ENCODE measurements around the gene EHD3. TPM values are rescaled to one million over a fixed set of nuclear protein-coding genes. Genes with fewer than 3 reads are reported as not detected.

Gene EHD3
- total RNA-seq, 1 donor from 2014 or later, result 20.9 TPM

- FAIRE-seq, result no peak
- no peaks in the 10 kb centered on the region for H3K36me3 Mint-ChIP-seq (ENCODE audit: low read depth, unreplicated experiment)
- DNase-seq (ENCODE audit: low read depth), result no peak
These were observed 16.3 kb upstream of the EHD3 start, which contains the start of gene CAPN14 for GRCh38 chr2:31217465-31218200. TSS of gene CAPN14 (minus strand) at chr2:31217515. CDS start at chr2:31205447, 12,068 bp downstream.

GRCh38 chr2:31219131-31219969 lies 14.6 kb upstream of the EHD3 start:
- H4K20me1 ChIP-seq (ENCODE audit: insufficient read depth, low read length), result no peaks in the 10 kb centered on the region
- H3K27me3 Mint-ChIP-seq (ENCODE audit: low read depth, unreplicated experiment), result peaks cover 15% of the 10 kb centered on the region
- H3K4me3 ChIP-seq (ENCODE audit: insufficient read depth, low read depth, low read length), result no peak overlapping the region
- FAIRE-seq (no peak), DNase-seq (ENCODE audit: low read depth) (no peak)
- H3K36me3 ChIP-seq (ENCODE audit: insufficient read depth, low read length), result no peaks in the 10 kb centered on the region
- no peak overlapping the region for H2AFZ ChIP-seq (ENCODE audit: low read depth, low read length)
- peaks cover 6% of the 10 kb centered on the region for H3K4me1 Mint-ChIP-seq (ENCODE audit: low read depth, unreplicated experiment)
- no peaks in the 10 kb centered on the region for H3K36me3 Mint-ChIP-seq (ENCODE audit: low read depth, unreplicated experiment)
- H3K27ac Mint-ChIP-seq (ENCODE audit: unreplicated experiment), result no peak overlapping the region
- H3K79me2 ChIP-seq (ENCODE audit: insufficient read depth, low read length), result no peaks in the 10 kb centered on the region
- H3K4me2 ChIP-seq (ENCODE audit: low read length), result no peak overlapping the region
- peaks cover 25% of the 10 kb centered on the region for H3K27me3 ChIP-seq (ENCODE audit: insufficient read depth, low read length)
- no peak overlapping the region for H3K9ac ChIP-seq (ENCODE audit: low read length)
- H3K4me3 Mint-ChIP-seq (ENCODE audit: unreplicated experiment), result no peak overlapping the region
- H3K9me3 Mint-ChIP-seq (ENCODE audit: unreplicated experiment), result no peaks in the 10 kb centered on the region
- TF ChIP-seq EZH2 (IDR thresholded peaks at IDR 0.05; ENCODE audit: insufficient read depth, low read length) (no peak), CTCF (IDR thresholded peaks at IDR 0.05; ENCODE audit: insufficient read depth, low read depth, low read length) (no peak)
- no peaks in the 10 kb centered on the region for H3K9me3 ChIP-seq (ENCODE audit: insufficient read depth, low read depth, low read length)
- no peaks in the 10 kb centered on the region for H3K4me1 ChIP-seq (ENCODE audit: insufficient read depth, low read length)
- H3K27ac ChIP-seq (ENCODE audit: low read depth, low read length), result no peak overlapping the region

More at GRCh38 chr2:31217465-31218200, 16.3 kb upstream of the EHD3 start, which contains the start of gene CAPN14:
- H3K4me3 Mint-ChIP-seq (ENCODE audit: unreplicated experiment), result no peak within 1 kb of the TSS
- Histone ChIP-seq H3K4me1 (ENCODE audit: insufficient read depth, low read length) (no peaks in the 10 kb centered on the region), H3K79me2 (ENCODE audit: insufficient read depth, low read length) (no peaks in the 10 kb centered on the region), H2AFZ (ENCODE audit: low read depth, low read length) (no peak within 1 kb of the TSS), H3K36me3 (ENCODE audit: insufficient read depth, low read length) (no peaks in the 10 kb centered on the region), H3K9me3 (ENCODE audit: insufficient read depth, low read depth, low read length) (no peaks in the 10 kb centered on the region), H3K27me3 (ENCODE audit: insufficient read depth, low read length) (peaks cover 19% of the 10 kb centered on the region), H3K4me2 (ENCODE audit: low read length) (no peak within 1 kb of the TSS), H3K9ac (ENCODE audit: low read length) (no peak within 1 kb of the TSS), H4K20me1 (ENCODE audit: insufficient read depth, low read length) (no peaks in the 10 kb centered on the region), H3K27ac (ENCODE audit: low read depth, low read length) (no peak within 1 kb of the TSS), H3K4me3 (ENCODE audit: insufficient read depth, low read depth, low read length) (no peak within 1 kb of the TSS)
- H3K4me1 Mint-ChIP-seq (ENCODE audit: low read depth, unreplicated experiment), result peaks cover 20% of the 10 kb centered on the region
- H3K27me3 Mint-ChIP-seq (ENCODE audit: low read depth, unreplicated experiment), result peaks cover 11% of the 10 kb centered on the region
- no peak within 1 kb of the TSS for H3K27ac Mint-ChIP-seq (ENCODE audit: unreplicated experiment)
- no peaks in the 10 kb centered on the region for H3K9me3 Mint-ChIP-seq (ENCODE audit: unreplicated experiment)
- TF ChIP-seq EZH2 (IDR thresholded peaks at IDR 0.05; ENCODE audit: insufficient read depth, low read length), result no peak
- no peak for TF ChIP-seq CTCF (IDR thresholded peaks at IDR 0.05; ENCODE audit: insufficient read depth, low read depth, low read length)
